OCI-LY7 (cell line): ENCODE results near the gene TARDBP. TPM values are rescaled to one million over a fixed set of nuclear protein-coding genes. Genes with fewer than 3 reads are reported as not detected.
"Not testable (repeated sequence)": the region's sequence is repeated elsewhere in the genome, so short reads cannot be mapped to it uniquely, and the experiment has no call there.

Experiments used
- BruUV-seq: library from RNA; stranded (reverse); fragments of 400-500 nt; replicated peaks from 2 replicates; lab custom pipeline; 2021; lab: Mats Ljungman, UMichigan
- CTCF ChIA-PET: fragments of 300-600 bp; sonication (Branson Sonifier 250); formaldehyde crosslinking; loops from one replicate; lab custom pipeline; 2022; ENCODE audit warnings: antibody characterized with exemption; ENCODE audit not compliant: unreplicated experiment; lab: Charles Lee
- POLR2A ChIA-PET: fragments of 300-600 bp; sonication (Branson Sonifier 250); formaldehyde crosslinking; loops from one replicate; lab custom pipeline; 2022; ENCODE audit warnings: antibody characterized with exemption; lab: Charles Lee
- DNase-seq: peaks from one replicate; pipeline ENCODE4 v3.0.0-alpha.2; 2015; ENCODE audit warnings: low spot score
- H2AFZ ChIP-seq: fragments of 200-600 bp; sonication (generic), shearing (Covaris generic); 2 replicates; pipeline ENCODE4 v1.6.1; 2014; ENCODE audit warnings: mild to moderate bottlenecking, antibody characterized with exemption, low read length, moderate library complexity
- H3K27ac ChIP-seq: fragments of 200-600 bp; sonication (generic); 2 replicates; pipeline ENCODE4 v1.5.1; 2014; ENCODE audit warnings: mixed run types, low read depth, mild to moderate bottlenecking, moderate library complexity, low read length, inconsistent platforms; ENCODE audit not compliant: poor library complexity, severe bottlenecking
- H3K36me3 ChIP-seq: fragments of 200-600 bp; sonication (generic); 2 replicates; pipeline ENCODE4 v1.6.1; 2014; ENCODE audit warnings: mild to moderate bottlenecking, antibody characterized with exemption, low read length, moderate library complexity, mixed read lengths; ENCODE audit not compliant: insufficient read depth
- H3K4me1 ChIP-seq: fragments of 200-600 bp; sonication (generic); 2 replicates; pipeline ENCODE4 v1.5.1; 2014; ENCODE audit warnings: mild to moderate bottlenecking, low read length; ENCODE audit not compliant: insufficient read depth, poor library complexity, severe bottlenecking
- H3K4me2 ChIP-seq: fragments of 200-600 bp; sonication (generic); 2 replicates; pipeline ENCODE4 v1.6.1; 2014; ENCODE audit warnings: mild to moderate bottlenecking, low read length
- H3K4me3 ChIP-seq: fragments of 200-600 bp; sonication (generic); 2 replicates; pipeline ENCODE4 v1.5.1; 2014; ENCODE audit warnings: mild to moderate bottlenecking, low read depth, low read length; ENCODE audit not compliant: poor library complexity, severe bottlenecking
- H3K79me2 ChIP-seq: fragments of 200-600 bp; sonication (generic); 2 replicates; pipeline ENCODE4 v1.6.1; 2016; ENCODE audit warnings: low read depth, mild to moderate bottlenecking, low read length, moderate library complexity, mixed read lengths; ENCODE audit not compliant: insufficient read depth
- H3K9me2 ChIP-seq: fragments of 200-600 bp; sonication (generic); 2 replicates; pipeline ENCODE4 v1.6.1; 2016; ENCODE audit warnings: mild to moderate bottlenecking, low read length, mixed read lengths; ENCODE audit not compliant: insufficient read depth
- H3K9me3 ChIP-seq: fragments of 200-600 bp; sonication (generic); 2 replicates; pipeline ENCODE4 v1.6.1; 2014; ENCODE audit warnings: mild to moderate bottlenecking, mixed run types, low read length, mixed read lengths
- H4K20me1 ChIP-seq: fragments of 200-600 bp; sonication (generic); 2 replicates; pipeline ENCODE4 v1.6.1; 2014; ENCODE audit warnings: mild to moderate bottlenecking, antibody characterized with exemption, low read length, moderate library complexity, mixed read lengths; ENCODE audit not compliant: insufficient read depth
- CTCF ChIP-seq: fragments of 200-600 bp; sonication (generic); conservative IDR thresholded peaks from 2 replicates; pipeline ENCODE4 v1.5.1; 2014; ENCODE audit warnings: mild to moderate bottlenecking, antibody characterized with exemption, low read length, moderate library complexity, mixed read lengths
- EZH2phosphoT487 ChIP-seq: fragments of 200-600 bp; sonication (generic); IDR thresholded peaks from 2 replicates; pipeline ENCODE4 v1.6.1; 2018; ENCODE audit warnings: low read depth, borderline replicate concordance, mild to moderate bottlenecking, mixed run types, antibody characterized with exemption, low read length, moderate library complexity, mixed read lengths
- intact Hi-C: fragments of 100-400 bp; cut with micrococcal nuclease; formaldehyde crosslinking; loops from one replicate; pipeline ENCODE4 v1.10.0; 2022; ENCODE audit not compliant: unreplicated experiment
- total RNA-seq, 2 experiments: library from RNA; depleted of rRNA in 1 of 2; stranded (reverse); fragments of >200 nt in 1 of 2; shearing (Covaris generic) in 1 of 2; gene quantifications; 2 replicates each; pipeline ENCODE4 v1.2.3, GENCODE V29; 2014 to 2022

Gene TARDBP
- total RNA-seq, 2 experiments from 2014 or later: 145 to 277 TPM

DNA sequence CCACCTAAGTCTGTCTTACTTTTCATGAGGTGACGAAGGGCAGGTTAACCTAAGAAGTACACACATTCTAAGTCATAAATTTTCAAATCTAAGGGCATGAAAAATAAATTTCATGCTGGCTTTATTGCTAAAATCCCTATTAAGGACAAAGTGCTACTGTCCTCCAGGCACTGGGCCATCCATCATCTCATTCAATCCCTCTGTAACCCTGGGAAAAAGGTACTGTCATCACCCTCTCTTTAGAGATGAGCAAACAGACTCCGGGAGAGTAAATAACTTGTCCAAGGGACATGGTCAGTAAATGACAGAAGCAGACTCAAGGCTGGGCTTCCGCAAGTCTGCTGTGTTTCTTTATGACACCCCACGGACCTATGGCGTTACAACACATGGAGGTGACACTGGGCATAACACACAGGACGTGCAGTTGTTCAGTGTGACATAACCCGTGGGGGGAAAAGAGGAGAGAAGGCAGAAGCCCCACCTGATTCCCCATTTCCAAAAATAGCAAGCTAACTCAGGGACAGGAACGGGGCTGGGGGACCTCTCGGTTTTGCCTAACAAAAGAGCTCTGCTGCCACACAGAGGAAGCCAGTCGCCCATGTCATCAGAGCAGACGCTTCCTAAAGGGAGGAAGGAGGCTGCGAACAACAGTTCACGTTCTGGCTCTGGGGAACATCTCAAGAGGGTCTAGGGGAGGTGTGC is 59.9 kb downstream of the TARDBP start:
- POLR2A ChIA-PET: no interaction called here
- Histone ChIP-seq H3K9me2 (no peaks in the 10 kb centered on the region), H3K9me3 (no peaks in the 10 kb centered on the region), H3K79me2 (no peaks in the 10 kb centered on the region), H4K20me1 (no peaks in the 10 kb centered on the region), H2AFZ (no peak overlapping the region), H3K27ac (peak overlapping the region; percentile 54), H3K4me2 (peak overlapping the region; percentile 57), H3K4me1 (peaks cover 19% of the 10 kb centered on the region), H3K36me3 (peaks cover 98% of the 10 kb centered on the region), H3K4me3 (no peak overlapping the region)
- intact Hi-C loops: loop anchor here (1.0 kb wide), 1 partner anchor 35 kb away; no protein-coding TSS in a partner anchor
- TF ChIP-seq EZH2phosphoT487: no peak
- TF ChIP-seq CTCF: peak; percentile 65
- peak; percentile 71 for DNase-seq
- no TSS peak for BruUV-seq
- CTCF ChIA-PET: interaction anchor here (1.9 kb wide), 1 partner anchor 35 kb away, joined by 4 read pairs; no protein-coding TSS in a partner anchor

- H3K9me3 ChIP-seq, H3K4me2 ChIP-seq, H4K20me1 ChIP-seq, H2AFZ ChIP-seq, BruUV-seq, H3K4me3 ChIP-seq, POLR2A ChIA-PET, DNase-seq, intact Hi-C loops, H3K9me2 ChIP-seq, H3K79me2 ChIP-seq: not testable (repeated sequence)
- peaks cover 19% of the 10 kb centered on the region for H3K4me1 ChIP-seq
- peak overlapping the region; percentile 27 for H3K27ac ChIP-seq
- H3K36me3 ChIP-seq: peaks cover 95% of the 10 kb centered on the region
- CTCF ChIA-PET: interaction anchor here (1.9 kb wide), 1 partner anchor 36 kb away, joined by 4 read pairs; no protein-coding TSS in a partner anchor
Measured at GRCh38 chr1:11073398-11073797, 60.9 kb downstream of the TARDBP start.

Other genes with a start within 250 kb of the TARDBP start
- gene CASZ1, start 216.0 kb upstream of the TARDBP start, total RNA-seq (2014; rRNA removed; shearing (Covaris generic)): 1.8 and 3.3 TPM in 2 replicates
- gene CASZ1, start 216.0 kb upstream of the TARDBP start, total RNA-seq (2022): 3.9 and 4.9 TPM in 2 replicates
- not detected in 2 replicates for gene MASP2, start 34.6 kb downstream of the TARDBP start, total RNA-seq (2014; rRNA removed; shearing (Covaris generic))
- 0.38 and 0.55 TPM in 2 replicates for gene MASP2, start 34.6 kb downstream of the TARDBP start, total RNA-seq (2022)
- 52.4 and 65.2 TPM in 2 replicates for gene SRM, start 47.4 kb downstream of the TARDBP start, total RNA-seq (2014; rRNA removed; shearing (Covaris generic))
- 185 and 208 TPM in 2 replicates for gene SRM, start 47.4 kb downstream of the TARDBP start, total RNA-seq (2022)
- 75.1 and 117 TPM in 2 replicates for gene EXOSC10, start 87.2 kb downstream of the TARDBP start, total RNA-seq (2014; rRNA removed; shearing (Covaris generic))
- gene EXOSC10, start 87.2 kb downstream of the TARDBP start, total RNA-seq (2022): 91.9 and 95.1 TPM in 2 replicates
- not detected in 2 replicates for gene ANGPTL7, start 176.7 kb downstream of the TARDBP start, total RNA-seq (2014; rRNA removed; shearing (Covaris generic))
- gene ANGPTL7, start 176.7 kb downstream of the TARDBP start, total RNA-seq (2022): not detected in 2 replicates
- gene MTOR, start 249.9 kb downstream of the TARDBP start, total RNA-seq (2014; rRNA removed; shearing (Covaris generic)): 41.1 and 41.5 TPM in 2 replicates
- gene MTOR, start 249.9 kb downstream of the TARDBP start, total RNA-seq (2022): 58.5 and 58.6 TPM in 2 replicates